Left ventricle myocardium inferior (tissue), 1 donor: ENCODE results near the gene TRMT6. TPM values are rescaled to one million over a fixed set of nuclear protein-coding genes. Genes with fewer than 3 reads are reported as not detected.
A peak's percentile ranks its signal among the peaks of the same experiment; 100 is the strongest.

Experiments
- DNase-seq: peaks from one replicate; pipeline ENCODE4 v3.0.0-alpha.2; 2020
- H3K27ac ChIP-seq: fragments of 200-600 bp; replicated peaks from 2 replicates; pipeline ENCODE4 v1.8.0; 2021
- H3K27me3 ChIP-seq: fragments of 200-600 bp; 2 replicates; pipeline ENCODE4 v1.8.0; 2021; ENCODE audit warnings: low read depth
- H3K36me3 ChIP-seq: fragments of 200-600 bp; 2 replicates; pipeline ENCODE4 v1.8.0; 2021
- H3K4me1 ChIP-seq: fragments of 200-600 bp; 2 replicates; pipeline ENCODE4 v1.8.0; 2021
- H3K4me3 ChIP-seq: fragments of 200-600 bp; 2 replicates; pipeline ENCODE4 v1.8.0; 2021; ENCODE audit warnings: mild to moderate bottlenecking, moderate library complexity
- H3K9me3 ChIP-seq: fragments of 200-600 bp; replicated peaks from 2 replicates; pipeline ENCODE4 v1.8.0; 2021
- CTCF ChIP-seq: fragments of 200-600 bp; IDR thresholded peaks from 2 replicates; pipeline ENCODE4 v1.8.0; 2021; ENCODE audit warnings: antibody characterized with exemption, mild to moderate bottlenecking, borderline replicate concordance
- intact Hi-C: fragments of 100-400 bp; cut with micrococcal nuclease; formaldehyde crosslinking; loops from one replicate; pipeline ENCODE4 v1.11.0; 2022
- long read RNA-seq: library from polyadenylated mRNA; unstranded; transcript quantifications from one replicate; pipeline ENCODE4 v2.0.0, GENCODE V29; 2021
- total RNA-seq: library from RNA; stranded (reverse); fragmentation: NEBNext Ultra II Directional; extraction: Animal tissue kit (Norgen Biotek cat#: 25700); gene quantifications from one replicate; pipeline ENCODE4 v1.2.1, GENCODE V29; 2021
- donor health status: DM: no; HTN: yes; CAD: no; lungs with severe emphysema.

TRMT6 gene
- total RNA-seq: 7.2 TPM
- long read RNA-seq, transcript TRMT6-201 (11 exons, 2,327 nt): major isoform, 24 of 26 reads
- long read RNA-seq, partial matches to known transcripts: 1 of 26 reads
- long read RNA-seq, other reads (novel, unspliced or antisense): 1 of 26 reads

- peaks cover 27% of the 10 kb centered on the region for H3K4me1 ChIP-seq
- intact Hi-C loops: no loop called here
- peak within 1 kb of the TSS; percentile 75 for H3K27ac ChIP-seq
- peak within 1 kb of the TSS; percentile 90 for H3K4me3 ChIP-seq
- DNase-seq: peak; percentile 96
- no peaks in the 10 kb centered on the region for H3K27me3 ChIP-seq
- peaks cover 42% of the 10 kb centered on the region for H3K36me3 ChIP-seq
- H3K9me3 ChIP-seq: no peaks in the 10 kb centered on the region
- no peak for TF ChIP-seq CTCF
Measured at GRCh38 chr20:5950271-5951031, at the start of gene TRMT6, which contains the start of gene MCM8. Gene TRMT6, minus strand, starts transcription at chr20:5950533. Its CDS starts 128 bp downstream, at chr20:5950405. Gene MCM8, plus strand, starts transcription at chr20:5950652. Its CDS starts 1,364 bp downstream, at chr20:5952016.

GRCh38 chr20:5999783-6000182 lies 49.5 kb upstream of the TRMT6 start:
- no peak for DNase-seq
- H3K27ac ChIP-seq: no peak overlapping the region
- intact Hi-C loops: no loop called here

GRCh38 chr20:5996765-5997164 lies 46.4 kb upstream of the TRMT6 start:
- Histone ChIP-seq H3K4me3 (no peak overlapping the region), H3K27ac (no peak overlapping the region), H3K27me3 (no peaks in the 10 kb centered on the region), H3K4me1 (no peaks in the 10 kb centered on the region), H3K36me3 (peaks cover 11% of the 10 kb centered on the region), H3K9me3 (no peaks in the 10 kb centered on the region)
- intact Hi-C loops: no loop called here
- DNase-seq: no peak
- TF ChIP-seq CTCF: no peak

More at GRCh38 chr20:5999783-6000182, 49.5 kb upstream of the TRMT6 start:
- no peak for TF ChIP-seq CTCF
- H3K9me3 ChIP-seq: no peaks in the 10 kb centered on the region
- H3K27me3 ChIP-seq: no peaks in the 10 kb centered on the region
- peaks cover 2% of the 10 kb centered on the region for H3K4me1 ChIP-seq
- H3K4me3 ChIP-seq: no peak overlapping the region
- peaks cover 7% of the 10 kb centered on the region for H3K36me3 ChIP-seq

- intact Hi-C loops: no loop called here
- Histone ChIP-seq H3K27me3 (no peaks in the 10 kb centered on the region), H3K4me3 (no peak overlapping the region), H3K36me3 (peaks cover 20% of the 10 kb centered on the region), H3K9me3 (no peaks in the 10 kb centered on the region), H3K27ac (no peak overlapping the region), H3K4me1 (no peaks in the 10 kb centered on the region)
- DNase-seq: no peak
- TF ChIP-seq CTCF: no peak
Measured at GRCh38 chr20:5991623-5992441, 41.5 kb upstream of the TRMT6 start.

- no peak overlapping the region for H3K27ac ChIP-seq
- no peak overlapping the region for H3K4me3 ChIP-seq
- H3K27me3 ChIP-seq: no peaks in the 10 kb centered on the region
- no peak for TF ChIP-seq CTCF
- no peak for DNase-seq
- H3K4me1 ChIP-seq: no peaks in the 10 kb centered on the region
- no peaks in the 10 kb centered on the region for H3K9me3 ChIP-seq
- peaks cover 26% of the 10 kb centered on the region for H3K36me3 ChIP-seq
- intact Hi-C loops: no loop called here
Measured at GRCh38 chr20:5990946-5991345, 40.6 kb upstream of the TRMT6 start.
